GM23338 (cell line): ENCODE measurements around the gene GRIK4. TPM values are rescaled to one million over a fixed set of nuclear protein-coding genes. Genes with fewer than 3 reads are reported as not detected.

Experiments
- ATAC-seq: fragments of 200-7000 bp; cut with Tn5 transposase; 3 replicates; pipeline ENCODE4 v1.9.1; 2020
- DNase-seq: peaks from one replicate; pipeline ENCODE4 v3.0.0-alpha.2; 2015; ENCODE audit warnings: low spot score
- H2AFZ ChIP-seq: fragments of 200-600 bp; sonication (generic); 2 replicates; pipeline ENCODE4 v1.8.0; 2016; ENCODE audit warnings: antibody characterized with exemption, mild to moderate bottlenecking, moderate library complexity
- H3F3A ChIP-seq: fragments of 200-600 bp; sonication (generic); replicated peaks from 2 replicates; pipeline ENCODE4 v1.8.0; 2017; ENCODE audit warnings: antibody characterized with exemption, mixed run types, low read depth
- H3K27ac ChIP-seq: fragments of 200-600 bp; sonication (generic); 2 replicates; pipeline ENCODE4 v1.6.1; 2016; ENCODE audit warnings: low read depth
- H3K27me3 ChIP-seq: fragments of 200-600 bp; sonication (generic); 2 replicates; pipeline ENCODE4 v1.8.0; 2016; ENCODE audit warnings: mild to moderate bottlenecking, mixed run types, moderate library complexity; ENCODE audit not compliant: insufficient read depth
- H3K36me3 ChIP-seq: fragments of 200-600 bp; sonication (generic); 2 replicates; pipeline ENCODE4 v1.8.0; 2016; ENCODE audit warnings: mild to moderate bottlenecking; ENCODE audit not compliant: insufficient read depth
- H3K4me1 ChIP-seq: fragments of 200-600 bp; sonication (generic); 2 replicates; pipeline ENCODE4 v1.8.0; 2016; ENCODE audit warnings: mild to moderate bottlenecking, moderate library complexity; ENCODE audit not compliant: insufficient read depth
- H3K4me2 ChIP-seq: fragments of 200-600 bp; sonication (generic); 2 replicates; pipeline ENCODE4 v1.7.1; 2017; ENCODE audit warnings: mixed run types
- H3K4me3 ChIP-seq: fragments of 200-600 bp; sonication (generic); 2 replicates; pipeline ENCODE4 v1.6.1; 2016; ENCODE audit warnings: mixed run types
- H3K79me2 ChIP-seq: fragments of 200-600 bp; sonication (generic); replicated peaks from 2 replicates; pipeline ENCODE4 v1.8.0; 2017; ENCODE audit warnings: mild to moderate bottlenecking; ENCODE audit not compliant: insufficient read depth
- H3K9me2 ChIP-seq: fragments of 200-600 bp; sonication (generic); 2 replicates; pipeline ENCODE4 v1.8.0; 2017; ENCODE audit not compliant: insufficient read depth
- H4K20me1 ChIP-seq: fragments of 200-600 bp; sonication (generic); replicated peaks from 2 replicates; pipeline ENCODE4 v1.8.0; 2017; ENCODE audit warnings: mild to moderate bottlenecking; ENCODE audit not compliant: insufficient read depth
- H3K27ac Mint-ChIP-seq: 2 replicates; pipeline ENCODE4 v1.8.0; 2020; ENCODE audit warnings: inconsistent platforms, mild to moderate bottlenecking, moderate library complexity, mixed read lengths
- H3K27me3 Mint-ChIP-seq: 3 replicates; pipeline ENCODE4 v1.8.0; 2022; ENCODE audit warnings: low read depth, mild to moderate bottlenecking, moderate library complexity, mixed read lengths, inconsistent platforms; ENCODE audit not compliant: insufficient read depth, poor library complexity
- H3K36me3 Mint-ChIP-seq: 3 replicates; pipeline ENCODE4 v1.8.0; 2021; ENCODE audit warnings: low read depth, mild to moderate bottlenecking, inconsistent platforms, moderate library complexity, mixed read lengths
- H3K4me1 Mint-ChIP-seq: 3 replicates; pipeline ENCODE4 v1.8.0; 2020; ENCODE audit warnings: mild to moderate bottlenecking, inconsistent platforms, mixed read lengths
- H3K4me3 Mint-ChIP-seq: 3 replicates; pipeline ENCODE4 v1.8.0; 2021; ENCODE audit warnings: moderate library complexity, mild to moderate bottlenecking, inconsistent platforms, mixed read lengths
- H3K9me3 Mint-ChIP-seq: 3 replicates; pipeline ENCODE4 v1.8.0; 2020; ENCODE audit warnings: moderate library complexity, mild to moderate bottlenecking, inconsistent platforms, mixed read lengths
- ETS1 ChIP-seq: IDR thresholded peaks from 2 replicates; pipeline ENCODE4 v1.6.1; 2016; ENCODE audit warnings: antibody characterized with exemption
- EZH2 ChIP-seq: fragments of 200-600 bp; sonication (generic); IDR thresholded peaks from one replicate; pipeline ENCODE4 v1.8.0; 2017; ENCODE audit warnings: antibody characterized with exemption, mild to moderate bottlenecking, low read depth; ENCODE audit not compliant: unreplicated experiment
- JUNB ChIP-seq: IDR thresholded peaks from one replicate; pipeline ENCODE4 v1.6.1; 2016; ENCODE audit warnings: antibody characterized with exemption; ENCODE audit not compliant: unreplicated experiment
- NANOG ChIP-seq: IDR thresholded peaks from 2 replicates; pipeline ENCODE4 v1.6.1; 2016; ENCODE audit warnings: antibody characterized with exemption, borderline replicate concordance
- POLR2AphosphoS5 ChIP-seq: IDR thresholded peaks from 2 replicates; pipeline ENCODE4 v1.6.1; 2016; ENCODE audit warnings: antibody characterized with exemption, low read depth
- REST ChIP-seq: IDR thresholded peaks from one replicate; pipeline ENCODE4 v1.6.1; 2018; ENCODE audit warnings: antibody characterized with exemption; ENCODE audit not compliant: unreplicated experiment
- STAT1 ChIP-seq: IDR thresholded peaks from one replicate; pipeline ENCODE4 v1.6.1; 2016; ENCODE audit warnings: antibody characterized with exemption; ENCODE audit not compliant: unreplicated experiment
- ZNF114 ChIP-seq: fragments of 250-450 bp; sonication (Bioruptor Pico); IDR thresholded peaks from 2 replicates; pipeline ENCODE4 v1.5.0; 2020; ENCODE audit warnings: mild to moderate bottlenecking, moderate library complexity
- polyA plus RNA-seq: library from polyadenylated mRNA; unstranded; fragments of >200 nt; fragmentation: Nextera tagmentation; extraction: Ambion mirVana; gene quantifications from 2 replicates; pipeline ENCODE4 v1.2.1, GENCODE V29; 2016
- total RNA-seq: library from RNA; depleted of rRNA; stranded (reverse); fragments of >200 nt; shearing (Covaris generic); gene quantifications from 2 replicates; pipeline ENCODE4 v1.2.3, GENCODE V29; 2014
- TF ChIP-seq, protein P1 (sequence below), 2 experiments: fragments of 200-600 bp in 1 of 2; sonication (generic) in 1 of 2; conservative IDR thresholded peaks; 2 replicates each; pipeline versions ENCODE4 v1.5.1 to v1.6.1; 2016 to 2017; ENCODE audit warnings: antibody characterized with exemption in 2 of 2, low read depth in 2 of 2, mild to moderate bottlenecking in 2 of 2, moderate library complexity in 1 of 2

GRIK4 gene
- total and polyA plus RNA-seq, 2 experiments from 2014 or later: 0.63 to 2.2 TPM

DNA sequence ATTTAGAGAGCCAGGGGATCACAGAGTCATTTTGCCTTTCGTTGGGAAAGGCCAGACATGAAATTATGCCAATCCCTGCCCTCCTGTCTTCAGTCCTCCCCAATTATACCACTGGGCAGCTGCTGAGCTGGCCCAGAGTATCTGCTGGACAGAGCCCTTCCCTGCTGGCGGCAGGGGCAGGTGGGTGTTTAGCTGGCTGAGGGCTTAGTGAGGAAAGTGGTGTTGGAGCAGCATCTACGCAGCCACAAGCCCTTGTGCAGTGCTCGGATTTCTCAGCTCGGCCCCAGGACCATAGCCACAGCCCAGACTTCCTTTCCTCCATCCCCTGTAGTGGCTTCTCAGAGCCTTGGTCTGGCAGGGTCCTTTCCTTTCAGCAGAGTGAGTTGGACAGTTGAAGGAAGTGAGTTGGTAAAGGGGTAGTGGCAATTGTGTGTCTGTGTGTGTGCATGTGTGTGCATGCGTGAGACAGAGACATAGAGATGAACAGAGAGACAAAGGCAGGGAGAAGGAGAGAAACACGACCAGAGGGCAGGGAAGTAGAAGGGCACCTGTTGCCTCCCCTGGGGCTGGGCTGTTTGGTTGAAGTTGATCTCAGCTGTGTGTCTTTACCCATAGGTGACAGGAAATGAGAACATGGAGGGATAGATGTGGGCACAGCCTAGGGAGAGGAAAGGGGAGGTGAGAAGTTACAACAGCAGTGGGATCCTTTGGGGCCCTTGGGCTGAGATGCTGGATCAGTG, 66.2 kb downstream of the GRIK4 start:
- no peak; the same call in 2 of the 3 replicates for ATAC-seq
- H3F3A ChIP-seq: no peaks in the 10 kb centered on the region
- H3K4me3 ChIP-seq: no peak overlapping the region
- peaks cover 22% of the 10 kb centered on the region for H3K4me1 Mint-ChIP-seq
- H4K20me1 ChIP-seq: no peaks in the 10 kb centered on the region
- H3K27me3 Mint-ChIP-seq: peaks cover 8% of the 10 kb centered on the region
- H2AFZ ChIP-seq: no peak overlapping the region
- no peak overlapping the region for H3K4me2 ChIP-seq
- H3K27ac ChIP-seq: no peak overlapping the region
- peaks cover 7% of the 10 kb centered on the region; the same call in 1 of the 2 replicates for H3K4me1 ChIP-seq
- H3K36me3 Mint-ChIP-seq: no peaks in the 10 kb centered on the region; the same call in 2 of the 3 replicates
- H3K36me3 ChIP-seq: no peaks in the 10 kb centered on the region
- no peaks in the 10 kb centered on the region for H3K79me2 ChIP-seq
- H3K9me3 Mint-ChIP-seq: peaks cover 5% of the 10 kb centered on the region; the same call in 2 of the 3 replicates
- no peak overlapping the region for H3K27ac Mint-ChIP-seq
- DNase-seq: no peak
- TF ChIP-seq POLR2AphosphoS5 (no peak), EZH2 (no peak), ETS1 (no peak), REST (peak; percentile 45)
- no peak overlapping the region for H3K4me3 Mint-ChIP-seq
- peaks cover 3% of the 10 kb centered on the region; the same call in 1 of the 2 replicates for H3K9me2 ChIP-seq
- H3K27me3 ChIP-seq: no peaks in the 10 kb centered on the region

- Histone ChIP-seq H3K4me2 (no peak overlapping the region), H3K9me2 (no peaks in the 10 kb centered on the region), H2AFZ (no peak overlapping the region), H4K20me1 (no peaks in the 10 kb centered on the region), H3K36me3 (no peaks in the 10 kb centered on the region), H3F3A (no peaks in the 10 kb centered on the region), H3K27ac (no peak overlapping the region), H3K4me3 (no peak overlapping the region), H3K79me2 (no peaks in the 10 kb centered on the region), H3K27me3 (no peaks in the 10 kb centered on the region), H3K4me1 (peaks cover 7% of the 10 kb centered on the region; the same call in 1 of the 2 replicates)
- Mint-ChIP-seq H3K4me1 (peaks cover 22% of the 10 kb centered on the region), H3K36me3 (peaks cover 7% of the 10 kb centered on the region; the same call in 2 of the 3 replicates), H3K4me3 (no peak overlapping the region), H3K9me3 (peaks cover 13% of the 10 kb centered on the region), H3K27me3 (peaks cover 8% of the 10 kb centered on the region), H3K27ac (no peak overlapping the region)
- ATAC-seq: no peak
- DNase-seq: no peak
- TF ChIP-seq, protein P1, sequence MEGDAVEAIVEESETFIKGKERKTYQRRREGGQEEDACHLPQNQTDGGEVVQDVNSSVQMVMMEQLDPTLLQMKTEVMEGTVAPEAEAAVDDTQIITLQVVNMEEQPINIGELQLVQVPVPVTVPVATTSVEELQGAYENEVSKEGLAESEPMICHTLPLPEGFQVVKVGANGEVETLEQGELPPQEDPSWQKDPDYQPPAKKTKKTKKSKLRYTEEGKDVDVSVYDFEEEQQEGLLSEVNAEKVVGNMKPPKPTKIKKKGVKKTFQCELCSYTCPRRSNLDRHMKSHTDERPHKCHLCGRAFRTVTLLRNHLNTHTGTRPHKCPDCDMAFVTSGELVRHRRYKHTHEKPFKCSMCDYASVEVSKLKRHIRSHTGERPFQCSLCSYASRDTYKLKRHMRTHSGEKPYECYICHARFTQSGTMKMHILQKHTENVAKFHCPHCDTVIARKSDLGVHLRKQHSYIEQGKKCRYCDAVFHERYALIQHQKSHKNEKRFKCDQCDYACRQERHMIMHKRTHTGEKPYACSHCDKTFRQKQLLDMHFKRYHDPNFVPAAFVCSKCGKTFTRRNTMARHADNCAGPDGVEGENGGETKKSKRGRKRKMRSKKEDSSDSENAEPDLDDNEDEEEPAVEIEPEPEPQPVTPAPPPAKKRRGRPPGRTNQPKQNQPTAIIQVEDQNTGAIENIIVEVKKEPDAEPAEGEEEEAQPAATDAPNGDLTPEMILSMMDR (conservative IDR thresholded peaks at IDR 0.05; ENCODE audit: low read depth in 2 of 2): no peak
- no peak for TF ChIP-seq POLR2AphosphoS5
- TF ChIP-seq REST: no peak
- no peak for TF ChIP-seq JUNB
- no peak for TF ChIP-seq NANOG
- no peak for TF ChIP-seq STAT1
- no peak for TF ChIP-seq EZH2
- TF ChIP-seq ZNF114 (CRISPR knock-in tag): no peak
These were observed 67.1 kb downstream of the GRIK4 start for GRCh38 chr11:120578596-120579154.
